Measurements from ENCODE around the gene CYP2U1. TPM values are rescaled to one million over a fixed set of nuclear protein-coding genes. Genes with fewer than 3 reads are reported as not detected.

Gene CYP2U1
- total RNA-seq, 4 donors from 2014 or later, result 3.5 to 8.6 (median 5.1) TPM

DNA sequence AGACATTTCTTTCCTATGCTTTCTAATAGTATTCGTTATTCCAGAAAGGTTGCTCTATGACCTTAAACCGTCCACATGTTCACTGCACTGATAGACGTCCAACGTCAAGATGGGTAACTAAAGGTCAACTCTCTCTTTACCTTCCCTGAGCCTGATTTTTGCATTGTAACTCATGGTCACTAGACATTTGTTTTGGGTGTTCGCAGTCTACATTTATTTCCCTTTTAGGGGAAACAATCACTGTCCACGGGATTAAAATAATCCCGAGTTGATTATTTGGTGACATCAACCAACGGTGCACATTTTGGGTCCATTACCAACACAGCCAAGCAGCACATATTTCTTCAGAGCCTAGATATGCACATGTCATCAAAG lies 57.8 kb downstream of the CYP2U1 start:
- peaks cover 21 to 53% (median 50%) of the 10 kb centered on the region in 4 donors for H3K4me1 ChIP-seq
- H3K27ac ChIP-seq, result peak overlapping the region; percentile 89 to 97 (median 93)
- TF ChIP-seq, protein P1, sequence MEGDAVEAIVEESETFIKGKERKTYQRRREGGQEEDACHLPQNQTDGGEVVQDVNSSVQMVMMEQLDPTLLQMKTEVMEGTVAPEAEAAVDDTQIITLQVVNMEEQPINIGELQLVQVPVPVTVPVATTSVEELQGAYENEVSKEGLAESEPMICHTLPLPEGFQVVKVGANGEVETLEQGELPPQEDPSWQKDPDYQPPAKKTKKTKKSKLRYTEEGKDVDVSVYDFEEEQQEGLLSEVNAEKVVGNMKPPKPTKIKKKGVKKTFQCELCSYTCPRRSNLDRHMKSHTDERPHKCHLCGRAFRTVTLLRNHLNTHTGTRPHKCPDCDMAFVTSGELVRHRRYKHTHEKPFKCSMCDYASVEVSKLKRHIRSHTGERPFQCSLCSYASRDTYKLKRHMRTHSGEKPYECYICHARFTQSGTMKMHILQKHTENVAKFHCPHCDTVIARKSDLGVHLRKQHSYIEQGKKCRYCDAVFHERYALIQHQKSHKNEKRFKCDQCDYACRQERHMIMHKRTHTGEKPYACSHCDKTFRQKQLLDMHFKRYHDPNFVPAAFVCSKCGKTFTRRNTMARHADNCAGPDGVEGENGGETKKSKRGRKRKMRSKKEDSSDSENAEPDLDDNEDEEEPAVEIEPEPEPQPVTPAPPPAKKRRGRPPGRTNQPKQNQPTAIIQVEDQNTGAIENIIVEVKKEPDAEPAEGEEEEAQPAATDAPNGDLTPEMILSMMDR (IDR thresholded peaks at IDR 0.05), result no peak
- no peak for TF ChIP-seq POLR2AphosphoS5 (IDR thresholded peaks at IDR 0.05)
- TF ChIP-seq POLR2A (IDR thresholded peaks at IDR 0.05), result no peak
- TF ChIP-seq EP300 (IDR thresholded peaks at IDR 0.05; ENCODE audit: low read depth), result no peak
- intact Hi-C loops (cut with DNase I; ENCODE audit: low total_unique reads) (no loop called here), in situ Hi-C loops (cut with MboI; ENCODE audit: low pct_ligation_motif_present in 1 of 4, low pct_unique_long_range_greater_than_20kb in 1 of 4, low sequenced_read_pairs in 3 of 4) (no loop called here)
- 3 to 8% methylated on average over 8 of the region's 8 CpGs for WGBS, 2 donors (ENCODE audit: low coverage in 1 of 2)
- H3K36me3 ChIP-seq, result no peaks in the 10 kb centered on the region
- H3K4me3 ChIP-seq, result peak overlapping the region; percentile 53 to 93 (median 61)
- no peak for DNase-seq
- H3K9me3 ChIP-seq, result no peaks in the 10 kb centered on the region
- H3K27me3 ChIP-seq, result no peaks in the 10 kb centered on the region

DNA sequence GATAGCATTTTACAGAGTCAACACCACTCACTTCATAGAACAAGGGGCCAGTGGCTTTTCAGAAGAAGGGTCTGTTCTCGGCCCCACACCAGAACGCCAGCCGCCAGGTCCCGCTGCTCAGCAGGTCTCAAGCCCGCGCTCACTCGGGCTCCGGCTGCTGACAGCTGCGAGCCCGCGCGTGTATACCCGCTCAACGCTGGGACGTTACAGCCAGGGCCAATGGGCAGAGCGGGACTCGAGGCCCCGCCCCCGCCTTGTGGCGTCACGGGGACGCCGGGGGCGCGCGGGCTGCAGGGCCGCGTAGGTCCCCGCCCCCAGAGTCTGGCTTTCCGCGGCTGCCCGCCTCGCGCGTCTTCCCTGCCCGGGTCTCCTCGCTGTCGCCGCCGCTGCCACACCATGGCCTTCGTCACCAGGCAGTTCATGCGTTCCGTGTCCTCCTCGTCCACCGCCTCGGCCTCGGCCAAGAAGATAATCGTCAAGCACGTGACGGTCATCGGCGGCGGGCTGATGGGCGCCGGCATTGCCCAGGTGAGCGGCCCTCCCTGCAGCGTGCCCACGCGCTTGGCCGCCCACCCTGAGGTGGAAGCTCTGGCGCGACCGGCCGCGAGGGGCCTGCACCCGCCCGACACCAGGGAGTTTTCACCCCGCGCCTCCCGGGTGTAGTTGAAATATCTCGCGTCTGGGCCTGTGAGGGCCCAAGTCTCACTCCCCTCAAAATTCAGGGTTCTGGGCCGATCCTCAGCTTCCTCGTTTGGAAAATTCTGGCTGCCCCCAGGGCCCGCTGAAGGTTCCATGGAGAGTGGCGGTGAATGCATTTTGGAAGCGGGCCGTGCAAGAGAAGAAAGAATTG lies 58.4 kb downstream of the CYP2U1 start, which contains the start of gene HADH:
HADH (plus strand) TSS at position 353 of the 850 bp plus-strand sequence; CDS start at position 397, 44 bp downstream.
- peak; percentile 96 for DNase-seq
- peak within 1 kb of the TSS; percentile 53 to 99 (median 78) for H3K4me3 ChIP-seq
- TF ChIP-seq POLR2AphosphoS5 (IDR thresholded peaks at IDR 0.05), result peak; percentile 97 to 98 (median 98)
- no peak for TF ChIP-seq EP300 (IDR thresholded peaks at IDR 0.05; ENCODE audit: low read depth)
- TF ChIP-seq POLR2A (IDR thresholded peaks at IDR 0.05), result peak; percentile 94
- TF ChIP-seq, protein P1 (IDR thresholded peaks at IDR 0.05), result no peak
- WGBS, 2 donors (ENCODE audit: low coverage in 1 of 2), result 1% methylated on average over 37 of the region's 78 CpGs; no CpG with 5 or more reads in 1 of the 2 donors
- H3K4me1 ChIP-seq, result peaks cover 25 to 58% (median 52%) of the 10 kb centered on the region in 4 donors
- no peaks in the 10 kb centered on the region for H3K9me3 ChIP-seq
- H3K27ac ChIP-seq, result peak within 1 kb of the TSS; percentile 89 to 97 (median 93)
- in situ Hi-C loops (cut with MboI; ENCODE audit: low pct_ligation_motif_present in 1 of 4, low pct_unique_long_range_greater_than_20kb in 1 of 4, low sequenced_read_pairs in 3 of 4) (no loop called here), intact Hi-C loops (cut with DNase I; ENCODE audit: low total_unique reads) (no loop called here)
- H3K27me3 ChIP-seq, result no peaks in the 10 kb centered on the region
- no peaks in the 10 kb centered on the region for H3K36me3 ChIP-seq

DNA sequence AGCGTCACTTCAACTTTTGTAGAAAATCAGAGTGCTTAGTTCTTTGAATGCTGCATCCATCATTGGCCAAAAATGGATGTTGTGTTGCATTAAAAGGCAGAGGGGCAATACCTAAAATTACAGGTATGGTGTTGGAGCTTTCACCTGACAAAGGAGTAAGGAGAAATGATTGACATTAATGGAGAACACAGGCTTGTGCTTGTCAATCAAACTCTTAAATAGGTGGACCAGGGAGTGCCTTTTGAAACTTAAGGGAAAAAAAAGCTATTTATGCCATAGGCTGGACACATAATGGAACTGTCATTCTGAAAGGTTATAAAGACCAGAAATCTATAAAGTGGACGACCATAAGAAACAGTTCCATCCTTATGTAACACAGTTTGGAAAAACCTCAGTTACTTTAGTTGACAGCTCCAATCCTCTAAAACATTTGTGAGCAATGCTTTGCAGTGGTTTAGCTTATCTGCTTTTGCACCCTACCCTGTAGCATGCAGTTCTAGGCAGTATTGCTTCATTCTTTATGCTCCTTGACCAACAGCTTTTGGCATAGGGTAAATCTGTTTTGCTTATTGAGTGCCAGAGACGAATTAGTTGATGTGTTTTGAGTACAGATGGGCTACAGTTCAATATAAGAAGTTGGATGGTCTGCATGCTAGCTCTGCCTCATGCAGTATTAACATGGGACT lies 60.7 kb downstream of the CYP2U1 start:
- in situ Hi-C loops (cut with MboI; ENCODE audit: low pct_ligation_motif_present in 1 of 4, low pct_unique_long_range_greater_than_20kb in 1 of 4, low sequenced_read_pairs in 3 of 4), result no loop called here
- WGBS, 2 donors (ENCODE audit: low coverage in 1 of 2), result 46 to 63% methylated on average over 2 to 3 of the region's 3 CpGs
- DNase-seq, result no peak
- Histone ChIP-seq H3K9me3 (no peaks in the 10 kb centered on the region), H3K4me3 (peak overlapping the region in 1 of 4 donors; percentile 64), H3K4me1 (peaks cover 25 to 59% (median 49%) of the 10 kb centered on the region in 4 donors), H3K27me3 (no peaks in the 10 kb centered on the region), H3K36me3 (no peaks in the 10 kb centered on the region), H3K27ac (peak overlapping the region; percentile 89 to 97 (median 93))
- TF ChIP-seq, protein P1 (IDR thresholded peaks at IDR 0.05), result no peak
- TF ChIP-seq EP300 (IDR thresholded peaks at IDR 0.05; ENCODE audit: low read depth) (no peak), POLR2AphosphoS5 (IDR thresholded peaks at IDR 0.05) (no peak), POLR2A (IDR thresholded peaks at IDR 0.05) (no peak)
- intact Hi-C loops (cut with DNase I; ENCODE audit: low total_unique reads), result no loop called here

DNA sequence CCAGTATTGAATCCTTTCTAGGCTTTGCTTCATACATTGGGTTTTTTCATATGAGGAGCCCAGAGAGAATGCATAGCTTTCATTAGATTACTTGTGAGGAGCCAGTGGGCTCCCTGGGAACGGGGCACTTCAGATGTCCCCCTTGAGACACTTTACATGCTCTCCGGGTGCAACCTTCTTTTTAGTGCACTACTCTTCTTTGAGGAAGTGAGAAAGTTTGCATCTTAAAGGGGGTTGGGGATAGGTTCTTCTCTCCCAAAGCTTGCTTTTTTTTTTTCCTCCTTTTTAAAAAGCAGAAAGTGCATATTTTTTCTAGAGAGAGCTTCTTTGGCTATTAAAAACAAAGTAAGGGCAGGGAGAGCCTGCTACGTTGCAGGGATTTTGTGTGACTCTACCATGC lies 62.6 kb downstream of the CYP2U1 start:
- DNase-seq, result no peak
- Histone ChIP-seq H3K4me3 (no peak overlapping the region), H3K27me3 (no peaks in the 10 kb centered on the region), H3K27ac (peak overlapping the region in 1 of 4 donors; percentile 17), H3K36me3 (no peaks in the 10 kb centered on the region), H3K4me1 (peaks cover 25 to 58% (median 40%) of the 10 kb centered on the region in 4 donors), H3K9me3 (no peaks in the 10 kb centered on the region)
- 53 to 63% methylated on average over 3 of the region's 3 CpGs for WGBS, 2 donors (ENCODE audit: low coverage in 1 of 2)
- TF ChIP-seq, protein P1 (IDR thresholded peaks at IDR 0.05), result no peak
- TF ChIP-seq EP300 (IDR thresholded peaks at IDR 0.05; ENCODE audit: low read depth) (no peak), POLR2AphosphoS5 (IDR thresholded peaks at IDR 0.05) (no peak), POLR2A (IDR thresholded peaks at IDR 0.05) (no peak)
- intact Hi-C loops (cut with DNase I; ENCODE audit: low total_unique reads), result no loop called here
- in situ Hi-C loops (cut with MboI; ENCODE audit: low pct_ligation_motif_present in 1 of 4, low pct_unique_long_range_greater_than_20kb in 1 of 4, low sequenced_read_pairs in 3 of 4), result no loop called here

Data from transverse colon (tissue), 4 donors.